GM10248 (cell line): ENCODE measurements around the gene LIN7B.
A peak's percentile ranks its signal among the peaks of the same experiment; 100 is the strongest.

Experiments used
- CTCF ChIA-PET: fragments of 300-600 bp; sonication (Branson Sonifier 250); formaldehyde crosslinking; extraction: SDS; loops from one replicate; lab custom pipeline; 2021; ENCODE audit warnings: antibody characterized with exemption; lab: Yijun Ruan, JAX
- POLR2A ChIA-PET: fragments of 350-650 bp; sonication (Branson Sonifier 250); formaldehyde crosslinking; extraction: SDS; loops from one replicate; lab custom pipeline; 2020; ENCODE audit warnings: antibody characterized with exemption; lab: Yijun Ruan, JAX
- DNase-seq: peaks from one replicate; pipeline ENCODE4 v3.0.0; 2012; ENCODE audit errors: extremely low spot score
- TF ChIP-seq, protein P1 (sequence below): IDR thresholded peaks from 2 replicates; pipeline ENCODE4 v1.5.1; 2012; ENCODE audit warnings: mild to moderate bottlenecking, low read depth; ENCODE audit errors: extremely low read depth, missing control alignments, control extremely low read depth

LIN7B gene, protein sequence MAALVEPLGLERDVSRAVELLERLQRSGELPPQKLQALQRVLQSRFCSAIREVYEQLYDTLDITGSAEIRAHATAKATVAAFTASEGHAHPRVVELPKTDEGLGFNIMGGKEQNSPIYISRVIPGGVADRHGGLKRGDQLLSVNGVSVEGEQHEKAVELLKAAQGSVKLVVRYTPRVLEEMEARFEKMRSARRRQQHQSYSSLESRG

DNA sequence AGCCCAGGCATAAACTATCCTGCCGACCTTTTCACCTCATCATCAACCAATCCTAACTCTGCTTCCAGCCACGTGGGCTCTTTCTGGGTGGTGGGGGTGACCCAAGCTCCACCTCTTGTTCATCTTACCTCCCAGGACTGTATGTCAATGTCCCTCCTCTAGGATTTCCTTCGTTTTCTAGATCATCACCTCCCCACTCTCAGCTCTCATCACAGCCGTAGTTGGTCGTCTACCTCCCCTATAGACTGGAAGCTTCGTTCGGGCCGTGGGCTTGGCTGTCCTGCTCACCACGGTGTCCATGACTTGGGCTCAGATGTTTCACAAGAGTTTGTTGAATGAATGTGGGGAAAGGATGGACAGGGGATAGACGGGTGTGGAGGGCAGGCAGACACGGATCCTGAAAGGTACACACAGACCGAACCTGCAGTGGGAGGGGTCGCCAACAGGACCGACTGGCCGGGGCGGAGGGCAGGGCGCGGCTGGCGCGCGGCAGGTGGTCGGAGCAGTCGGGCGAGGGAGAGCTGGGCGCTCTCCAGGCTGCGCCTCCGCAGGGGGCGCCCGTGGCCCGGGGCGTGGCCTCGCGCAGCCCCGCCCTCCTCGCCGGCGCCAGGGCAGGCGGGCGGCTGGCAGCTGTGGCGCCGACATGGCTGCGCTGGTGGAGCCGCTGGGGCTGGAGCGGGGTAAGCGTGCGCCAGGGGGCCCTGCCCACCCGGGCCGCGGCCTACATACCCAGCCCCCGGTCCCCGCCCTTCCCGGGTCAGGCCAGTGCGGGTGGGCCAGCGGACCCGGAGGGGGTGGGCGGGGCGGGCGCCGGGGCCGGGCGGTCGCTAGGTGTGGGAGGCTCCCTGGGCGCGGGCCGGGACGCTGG is at the start of gene LIN7B:
TSS of gene LIN7B (plus strand) at position 609 of the 868 bp plus-strand sequence. CDS start at position 644, 35 bp downstream.
- POLR2A ChIA-PET, result interaction anchor here (0.6 to 1.4 kb wide), 2 partner anchors 13 to 16 kb away, joined by 6 to 7 read pairs; no protein-coding TSS in a partner anchor
- CTCF ChIA-PET, result interaction anchor here (0.7 to 3.8 kb wide), 23 partner anchors 7 to 212 kb away, joined by 3 to 37 read pairs (median 4); partner anchors contain the start of genes GYS1, RUVBL2 and SLC6A16
- TF ChIP-seq, protein P1, sequence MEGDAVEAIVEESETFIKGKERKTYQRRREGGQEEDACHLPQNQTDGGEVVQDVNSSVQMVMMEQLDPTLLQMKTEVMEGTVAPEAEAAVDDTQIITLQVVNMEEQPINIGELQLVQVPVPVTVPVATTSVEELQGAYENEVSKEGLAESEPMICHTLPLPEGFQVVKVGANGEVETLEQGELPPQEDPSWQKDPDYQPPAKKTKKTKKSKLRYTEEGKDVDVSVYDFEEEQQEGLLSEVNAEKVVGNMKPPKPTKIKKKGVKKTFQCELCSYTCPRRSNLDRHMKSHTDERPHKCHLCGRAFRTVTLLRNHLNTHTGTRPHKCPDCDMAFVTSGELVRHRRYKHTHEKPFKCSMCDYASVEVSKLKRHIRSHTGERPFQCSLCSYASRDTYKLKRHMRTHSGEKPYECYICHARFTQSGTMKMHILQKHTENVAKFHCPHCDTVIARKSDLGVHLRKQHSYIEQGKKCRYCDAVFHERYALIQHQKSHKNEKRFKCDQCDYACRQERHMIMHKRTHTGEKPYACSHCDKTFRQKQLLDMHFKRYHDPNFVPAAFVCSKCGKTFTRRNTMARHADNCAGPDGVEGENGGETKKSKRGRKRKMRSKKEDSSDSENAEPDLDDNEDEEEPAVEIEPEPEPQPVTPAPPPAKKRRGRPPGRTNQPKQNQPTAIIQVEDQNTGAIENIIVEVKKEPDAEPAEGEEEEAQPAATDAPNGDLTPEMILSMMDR, result peak; percentile 75
- DNase-seq, result peak; percentile 93

DNA sequence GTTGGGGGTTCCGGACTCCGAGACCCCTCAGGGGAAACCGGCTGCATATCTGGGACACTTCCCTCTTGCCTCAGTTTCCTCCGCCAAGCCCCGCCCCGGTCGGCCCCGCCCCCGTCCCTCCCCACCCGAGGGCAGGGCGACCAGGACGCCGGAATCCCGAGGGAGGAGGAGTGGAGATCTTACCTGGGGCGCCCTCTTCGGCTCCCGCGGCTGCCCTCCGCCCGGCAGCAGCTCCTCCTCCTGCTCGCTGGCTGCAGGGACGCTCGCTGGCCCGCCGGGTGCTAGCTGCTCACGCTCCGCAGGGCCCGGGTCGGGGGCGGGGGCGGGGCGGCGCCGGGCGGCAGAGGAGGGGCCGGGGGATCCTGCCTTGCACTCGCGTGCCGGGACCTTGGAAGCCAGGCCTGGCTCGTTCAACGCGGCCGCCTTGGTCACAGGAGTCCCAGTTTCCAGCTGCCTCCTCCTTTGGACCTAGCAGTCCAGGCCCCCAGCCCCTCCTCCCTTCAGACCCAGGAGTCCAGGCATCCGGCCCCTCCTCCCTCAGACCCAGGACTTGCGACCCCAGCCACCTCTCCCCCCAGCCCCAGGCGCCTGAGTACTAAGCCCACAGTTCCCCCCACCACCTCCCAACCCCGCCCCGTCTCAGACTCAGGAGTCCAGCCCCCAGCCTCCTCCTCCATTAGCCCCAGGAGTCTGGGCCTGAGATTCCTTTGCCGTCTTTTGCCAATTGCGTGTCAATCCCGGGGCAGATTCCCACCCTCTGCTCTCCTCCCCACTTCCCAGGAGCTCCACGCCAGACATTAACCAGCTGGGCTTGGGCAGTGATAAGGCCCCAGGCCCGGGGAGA is 49.2 kb upstream of the LIN7B start, which contains the start of gene NTF4:
TSS of gene NTF4 (minus strand) at position 51 of the 844 bp plus-strand sequence. CDS start 2,821 bp downstream, outside the sequence.
- DNase-seq, result no peak
- ChIA-PET CTCF (interaction anchor here (1.2 kb wide), 1 partner anchor 9 kb away, joined by 3 read pairs; no protein-coding TSS in a partner anchor), POLR2A (no interaction called here)
- TF ChIP-seq, protein P1, result no peak

DNA sequence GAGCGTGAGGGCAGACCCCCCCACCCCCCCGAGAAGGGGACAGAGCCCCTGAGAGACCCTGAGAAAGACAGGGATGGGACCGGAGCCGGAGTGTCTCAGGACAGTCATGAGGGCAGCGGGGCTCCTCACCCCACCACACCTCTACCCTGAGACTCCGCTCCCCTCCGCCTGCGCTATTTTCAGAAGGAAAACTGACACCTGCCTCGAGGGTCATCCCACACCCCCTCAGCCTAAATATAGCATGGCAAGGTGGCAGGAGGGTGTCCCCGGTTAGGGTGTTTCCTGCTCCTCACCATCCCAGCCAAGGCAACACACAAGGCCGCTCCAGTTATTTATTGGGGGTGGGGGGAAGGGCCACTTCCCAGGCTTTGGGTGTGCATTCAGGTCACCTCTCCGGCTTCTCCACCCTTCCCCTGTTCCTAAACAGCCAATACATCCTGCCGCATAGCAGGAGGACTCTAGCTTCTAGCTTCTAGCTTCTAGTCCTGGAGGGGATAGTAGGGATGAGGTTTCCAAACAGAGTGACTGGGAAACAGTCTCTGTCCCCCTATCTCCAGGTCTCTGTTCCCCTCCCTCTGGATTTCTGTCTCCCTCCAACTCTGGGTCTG is 48.2 kb upstream of the LIN7B start:
- POLR2A ChIA-PET, result no interaction called here
- CTCF ChIA-PET, result interaction anchor here (1.2 kb wide), 1 partner anchor 8 kb away, joined by 3 read pairs; no protein-coding TSS in a partner anchor
- DNase-seq, result no peak
- TF ChIP-seq, protein P1, result no peak

DNA sequence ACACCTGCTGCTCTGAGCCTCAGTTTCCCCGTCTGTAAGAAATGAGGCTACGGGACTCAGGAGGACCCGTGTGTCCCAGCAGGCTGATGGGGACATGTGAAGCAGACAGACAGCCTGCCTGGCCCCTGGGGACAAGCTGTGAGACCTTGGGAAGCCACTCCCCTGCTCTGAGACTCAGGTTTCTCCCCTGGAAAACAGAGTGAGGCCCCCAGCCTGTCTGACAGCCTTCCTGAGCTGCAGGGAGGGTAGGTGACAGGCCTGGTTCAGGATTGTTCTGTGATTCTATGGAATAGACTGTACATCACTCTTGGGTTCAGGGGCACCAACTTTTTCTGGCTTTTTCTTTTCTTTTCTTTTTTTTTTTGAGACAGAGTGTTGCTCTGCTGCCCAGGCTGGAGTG is 46.6 kb upstream of the LIN7B start:
- ChIA-PET CTCF (interaction anchor here (3.9 kb wide), 1 partner anchor 30 kb away, joined by 13 read pairs; no protein-coding TSS in a partner anchor), POLR2A (no interaction called here)
- no peak for DNase-seq
- TF ChIP-seq, protein P1, result no peak

DNA sequence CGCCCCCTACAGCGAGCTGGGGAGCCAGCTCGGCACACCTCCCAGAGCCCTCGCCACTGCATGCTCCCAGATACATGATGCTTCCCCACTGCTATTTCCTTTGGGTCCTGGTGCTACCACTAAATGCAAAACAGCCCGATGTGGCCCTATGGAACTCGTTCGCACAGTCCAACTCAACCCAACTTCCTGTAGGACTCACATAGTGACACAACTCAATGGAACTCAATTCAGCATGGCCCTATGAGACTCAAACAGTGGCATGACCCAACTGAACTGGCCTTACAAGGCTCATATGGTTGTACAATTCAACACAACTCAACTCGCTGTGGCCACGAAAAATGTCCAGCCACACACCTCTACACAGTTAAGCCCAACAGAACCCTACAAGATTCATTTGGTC is 45.1 kb upstream of the LIN7B start:
- TF ChIP-seq, protein P1, result no peak
- no peak for DNase-seq
- POLR2A ChIA-PET, result no interaction called here
- CTCF ChIA-PET, result interaction anchor here (1.0 to 3.9 kb wide), 5 partner anchors 9 to 273 kb away, joined by 3 to 13 read pairs (median 4); no protein-coding TSS in a partner anchor
